ENCODE data around the gene JAML. TPM values are rescaled to one million over a fixed set of nuclear protein-coding genes. Genes with fewer than 3 reads are reported as not detected.

The JAML gene
- total and polyA plus RNA-seq, 2 of the 4 experiments (the other 2 are of a cell fraction) = not detected

- no peak overlapping the region for H3K27ac ChIP-seq (ENCODE audit: insufficient read depth, low read length)
- no peaks in the 10 kb centered on the region for H3K4me1 ChIP-seq (ENCODE audit: control insufficient read depth, insufficient read depth, low read length)
- POLR2A ChIA-PET (ENCODE audit: unreplicated experiment) = no interaction called here
- peaks cover 2% of the 10 kb centered on the region; the same call in 1 of the 2 replicates for H3K27me3 ChIP-seq (ENCODE audit: control insufficient read depth, insufficient read depth, low read length)
- no peaks in the 10 kb centered on the region for H3K9me1 ChIP-seq (ENCODE audit: insufficient read depth, low read length)
- WGBS, 2 experiments (ENCODE audit: extremely low coverage in 2 of 2, insufficient read length in 1 of 2) = no CpG with 5 or more reads among the region's 1 CpG
- no peak overlapping the region for H3K18ac ChIP-seq (ENCODE audit: low read depth, low read length)
- H4K91ac ChIP-seq (ENCODE audit: insufficient read depth, low read depth, low read length) = no peak overlapping the region
- no peak overlapping the region for H3K56ac ChIP-seq (ENCODE audit: extremely low read depth, insufficient read depth, low read length)
- dilution Hi-C loops (cut with HindIII; ENCODE audit: low sequenced_read_pairs, unreplicated experiment) (no loop called here), intact Hi-C loops (cut with micrococcal nuclease) (no loop called here), in situ Hi-C loops (cut with MboI; ENCODE audit: low sequenced_read_pairs) (no loop called here)
- H3K4ac ChIP-seq (ENCODE audit: low read depth, low read length) = no peak overlapping the region
- TF ChIP-seq, protein P1, sequence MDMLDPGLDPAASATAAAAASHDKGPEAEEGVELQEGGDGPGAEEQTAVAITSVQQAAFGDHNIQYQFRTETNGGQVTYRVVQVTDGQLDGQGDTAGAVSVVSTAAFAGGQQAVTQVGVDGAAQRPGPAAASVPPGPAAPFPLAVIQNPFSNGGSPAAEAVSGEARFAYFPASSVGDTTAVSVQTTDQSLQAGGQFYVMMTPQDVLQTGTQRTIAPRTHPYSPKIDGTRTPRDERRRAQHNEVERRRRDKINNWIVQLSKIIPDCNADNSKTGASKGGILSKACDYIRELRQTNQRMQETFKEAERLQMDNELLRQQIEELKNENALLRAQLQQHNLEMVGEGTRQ (IDR thresholded peaks at IDR 0.05; ENCODE audit: low read depth, low read length) = no peak
- TF ChIP-seq RAD21 (IDR thresholded peaks at IDR 0.05; ENCODE audit: low read length) (no peak), MAFK (IDR thresholded peaks at IDR 0.05; ENCODE audit: low read depth, low read length) (no peak), FOS (IDR thresholded peaks at IDR 0.05; ENCODE audit: low read depth, low read length) (no peak), MXI1 (IDR thresholded peaks at IDR 0.05; ENCODE audit: borderline replicate concordance, low read depth, low read length) (no peak), ELK1 (IDR thresholded peaks at IDR 0.05; ENCODE audit: borderline replicate concordance, low read depth, low read length) (no peak), SMC3 (IDR thresholded peaks at IDR 0.05; ENCODE audit: low read depth, low read length) (no peak), RCOR1 (IDR thresholded peaks at IDR 0.05; ENCODE audit: insufficient replicate concordance, low read length) (no peak), POLR2A (IDR thresholded peaks at IDR 0.05; ENCODE audit: low read depth, low read length) (no peak), RFX5 (IDR thresholded peaks at IDR 0.05; ENCODE audit: low read depth, low read length) (no peak), CEBPB (IDR thresholded peaks at IDR 0.05; ENCODE audit: low read depth, low read length) (no peak), CHD1 (IDR thresholded peaks at IDR 0.05; ENCODE audit: low read depth, low read length) (no peak), MAZ (IDR thresholded peaks at IDR 0.05; ENCODE audit: borderline replicate concordance, low read depth, low read length) (no peak), BHLHE40 (IDR thresholded peaks at IDR 0.05; ENCODE audit: low read depth, low read length) (no peak), NFE2L2 (IDR thresholded peaks at IDR 0.05; ENCODE audit: low read depth, low read length) (no peak)
- TF ChIP-seq, protein P2, sequence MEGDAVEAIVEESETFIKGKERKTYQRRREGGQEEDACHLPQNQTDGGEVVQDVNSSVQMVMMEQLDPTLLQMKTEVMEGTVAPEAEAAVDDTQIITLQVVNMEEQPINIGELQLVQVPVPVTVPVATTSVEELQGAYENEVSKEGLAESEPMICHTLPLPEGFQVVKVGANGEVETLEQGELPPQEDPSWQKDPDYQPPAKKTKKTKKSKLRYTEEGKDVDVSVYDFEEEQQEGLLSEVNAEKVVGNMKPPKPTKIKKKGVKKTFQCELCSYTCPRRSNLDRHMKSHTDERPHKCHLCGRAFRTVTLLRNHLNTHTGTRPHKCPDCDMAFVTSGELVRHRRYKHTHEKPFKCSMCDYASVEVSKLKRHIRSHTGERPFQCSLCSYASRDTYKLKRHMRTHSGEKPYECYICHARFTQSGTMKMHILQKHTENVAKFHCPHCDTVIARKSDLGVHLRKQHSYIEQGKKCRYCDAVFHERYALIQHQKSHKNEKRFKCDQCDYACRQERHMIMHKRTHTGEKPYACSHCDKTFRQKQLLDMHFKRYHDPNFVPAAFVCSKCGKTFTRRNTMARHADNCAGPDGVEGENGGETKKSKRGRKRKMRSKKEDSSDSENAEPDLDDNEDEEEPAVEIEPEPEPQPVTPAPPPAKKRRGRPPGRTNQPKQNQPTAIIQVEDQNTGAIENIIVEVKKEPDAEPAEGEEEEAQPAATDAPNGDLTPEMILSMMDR (conservative IDR thresholded peaks at IDR 0.05; ENCODE audit: low read depth, low read length) = no peak
- no peak overlapping the region for H2AFZ ChIP-seq (replicated peaks; ENCODE audit: low read length, poor library complexity)
- H3K23ac ChIP-seq (ENCODE audit: low read depth, low read length) = no peak overlapping the region
- H4K8ac ChIP-seq (ENCODE audit: low read depth in 2 of 2, low read length in 2 of 2) = no peak overlapping the region
- H2BK120ac ChIP-seq (ENCODE audit: low read depth, low read length) = no peak overlapping the region
- no peaks in the 10 kb centered on the region for H3K79me1 ChIP-seq (ENCODE audit: low read depth in 1 of 2, low read length in 2 of 2)
- H4K20me1 ChIP-seq (ENCODE audit: insufficient read depth, low read length) = no peaks in the 10 kb centered on the region
- CTCF ChIA-PET = no interaction called here
- no peak overlapping the region for H2BK20ac ChIP-seq (ENCODE audit: low read depth, low read length)
- H2AK5ac ChIP-seq (ENCODE audit: low read depth, low read length) = no peak overlapping the region
- H3K14ac ChIP-seq (replicated peaks; ENCODE audit: low read depth, low read length) = no peak overlapping the region
- H3K4me2 ChIP-seq (ENCODE audit: low read depth, low read length) = no peak overlapping the region
- no peak overlapping the region for H2BK15ac ChIP-seq (ENCODE audit: low read depth, low read length)
- ATAC-seq (ENCODE audit: low read depth) = no peak
- DNase-seq = no peak
- no TSS peak for BruUV-seq (replicated peaks)
- H2BK5ac ChIP-seq (ENCODE audit: low read depth, low read length, poor library complexity, severe bottlenecking) = no peak overlapping the region
- no peak overlapping the region for H2AK9ac ChIP-seq (replicated peaks; ENCODE audit: low read depth, low read length, poor library complexity)
- no peak overlapping the region for H3K9ac ChIP-seq (ENCODE audit: low read depth, low read length)
- no peak overlapping the region for H4K5ac ChIP-seq (ENCODE audit: low read depth, low read length)
- H3K9me3 ChIP-seq (ENCODE audit: control insufficient read depth, insufficient read depth, low read length) = no peaks in the 10 kb centered on the region
- no peaks in the 10 kb centered on the region for H3K36me3 ChIP-seq (ENCODE audit: control insufficient read depth, insufficient read depth, low read length)
- H3K4me3 ChIP-seq (ENCODE audit: insufficient read depth, low read depth, low read length) = no peak overlapping the region
These were observed 16.9 kb upstream of the JAML start for GRCh38 chr11:118241764-118242098.
